Measurements from ENCODE around the gene HTR3B.

DNA sequence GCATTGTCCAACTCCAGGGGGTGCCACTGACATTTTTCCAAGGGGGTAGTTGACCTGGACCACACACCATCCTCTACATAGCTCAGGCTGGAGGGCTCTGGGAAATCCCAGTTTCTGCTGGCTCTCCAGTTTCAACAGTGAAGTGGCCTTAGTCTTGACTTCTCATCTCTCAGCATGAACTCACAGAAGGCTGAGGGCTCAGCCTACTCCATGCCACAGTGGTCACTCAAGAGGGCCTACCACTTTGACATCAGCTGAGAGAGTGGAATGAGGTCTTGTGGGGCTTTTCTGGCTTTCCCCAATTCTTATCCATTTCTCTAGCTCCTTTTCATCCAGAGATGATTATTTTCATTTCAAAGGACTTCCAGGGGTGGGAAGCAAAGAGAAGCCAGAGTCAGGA lies 77.7 kb downstream of the HTR3B start:
- no peak for TF ChIP-seq POLR2A (IDR thresholded peaks at IDR 0.05)
- TF ChIP-seq, protein P1, sequence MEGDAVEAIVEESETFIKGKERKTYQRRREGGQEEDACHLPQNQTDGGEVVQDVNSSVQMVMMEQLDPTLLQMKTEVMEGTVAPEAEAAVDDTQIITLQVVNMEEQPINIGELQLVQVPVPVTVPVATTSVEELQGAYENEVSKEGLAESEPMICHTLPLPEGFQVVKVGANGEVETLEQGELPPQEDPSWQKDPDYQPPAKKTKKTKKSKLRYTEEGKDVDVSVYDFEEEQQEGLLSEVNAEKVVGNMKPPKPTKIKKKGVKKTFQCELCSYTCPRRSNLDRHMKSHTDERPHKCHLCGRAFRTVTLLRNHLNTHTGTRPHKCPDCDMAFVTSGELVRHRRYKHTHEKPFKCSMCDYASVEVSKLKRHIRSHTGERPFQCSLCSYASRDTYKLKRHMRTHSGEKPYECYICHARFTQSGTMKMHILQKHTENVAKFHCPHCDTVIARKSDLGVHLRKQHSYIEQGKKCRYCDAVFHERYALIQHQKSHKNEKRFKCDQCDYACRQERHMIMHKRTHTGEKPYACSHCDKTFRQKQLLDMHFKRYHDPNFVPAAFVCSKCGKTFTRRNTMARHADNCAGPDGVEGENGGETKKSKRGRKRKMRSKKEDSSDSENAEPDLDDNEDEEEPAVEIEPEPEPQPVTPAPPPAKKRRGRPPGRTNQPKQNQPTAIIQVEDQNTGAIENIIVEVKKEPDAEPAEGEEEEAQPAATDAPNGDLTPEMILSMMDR (IDR thresholded peaks at IDR 0.05) = no peak

Measured in thyroid gland (tissue), 4 donors.